Measurements from ENCODE around the gene CTIF.

GRCh38 chr18:48765053-48765452, 226.2 kb downstream of the CTIF start:
- no peak for TF ChIP-seq CTCF (conservative IDR thresholded peaks at IDR 0.05; ENCODE audit: low read length)
- TF ChIP-seq EZH2phosphoT487 (IDR thresholded peaks at IDR 0.05; ENCODE audit: borderline replicate concordance, low read depth, low read length): no peak

All from OCI-LY7 (cell line).